ENCODE data around the gene CCDC61.

Gene CCDC61

DNA sequence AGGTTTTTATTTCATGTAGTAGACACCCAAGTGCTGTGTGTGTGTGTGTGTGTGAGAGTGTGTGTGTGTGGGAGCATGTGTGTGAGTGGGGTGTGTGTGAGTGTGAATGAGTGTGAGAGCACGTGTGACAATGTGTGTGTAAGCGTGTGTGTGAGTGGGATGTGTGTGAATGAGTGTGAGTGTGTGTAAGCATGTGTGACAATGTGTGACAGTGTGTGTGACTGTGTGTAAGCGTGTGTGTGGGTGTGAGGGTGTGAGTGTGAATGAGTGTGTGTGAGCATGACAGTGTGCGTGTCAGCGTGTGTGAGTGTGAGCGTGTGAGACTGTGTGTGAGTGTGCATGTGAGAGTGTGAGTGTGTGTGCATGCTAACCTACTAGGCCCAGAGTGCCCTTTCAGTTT is 36.9 kb upstream of the CCDC61 start:
- TF ChIP-seq FOXP2 (optimal IDR thresholded peaks at IDR 0.05; ENCODE audit: control extremely low read depth, extremely low read length, insufficient read depth) (no peak), EZH2 (IDR thresholded peaks at IDR 0.05) (no peak), POLR2AphosphoS5 (IDR thresholded peaks at IDR 0.05; ENCODE audit: borderline replicate concordance, low read depth, low read length) (no peak)
- DNase-seq (ENCODE audit: low read depth, low spot score), result no peak
- H3K9ac ChIP-seq (ENCODE audit: insufficient read length), result no peak overlapping the region
- no peaks in the 10 kb centered on the region for H3K9me3 ChIP-seq (ENCODE audit: low read depth, low read length)
- H3K4me3 ChIP-seq, result no peak overlapping the region
- H3K27ac ChIP-seq, result no peak overlapping the region
- H3K36me3 ChIP-seq (ENCODE audit: insufficient read depth, low read length), result no peaks in the 10 kb centered on the region

DNA sequence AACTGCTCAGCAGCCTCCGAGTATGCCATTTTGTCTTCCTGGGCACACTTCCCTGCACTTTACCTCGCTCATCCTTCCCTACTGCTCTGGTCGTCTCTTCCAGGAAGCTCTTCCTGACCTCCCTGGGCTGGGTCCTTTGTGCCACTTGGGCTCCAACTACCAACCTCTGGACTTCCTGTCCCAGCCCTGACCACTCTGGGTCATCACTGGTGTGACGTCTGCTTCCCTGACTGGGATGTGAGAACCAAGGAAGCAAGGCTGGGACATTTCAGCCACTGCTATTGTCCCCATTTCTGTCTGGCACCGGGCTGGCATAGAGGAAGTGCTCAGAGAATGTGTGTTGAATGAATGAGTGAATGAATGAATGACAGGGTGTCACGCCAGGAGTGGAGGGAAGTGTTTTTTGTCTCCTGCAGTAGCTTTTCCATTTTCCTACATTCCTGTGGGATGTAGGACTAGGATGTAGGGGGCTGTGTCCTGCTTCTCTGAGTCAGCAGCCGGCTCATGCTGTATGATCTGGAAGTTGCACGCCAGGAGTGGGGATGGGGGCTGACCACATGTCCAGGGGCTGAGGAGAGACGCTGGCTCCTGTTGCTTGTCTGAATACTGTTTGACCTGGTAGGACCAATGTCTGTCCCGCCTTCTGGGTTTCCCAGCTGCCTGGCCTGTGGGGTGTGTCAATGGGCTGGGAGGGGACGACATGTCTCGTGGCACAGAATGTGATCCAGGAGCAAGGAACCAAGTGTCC is 36.3 kb upstream of the CCDC61 start:
- H3K36me3 ChIP-seq (ENCODE audit: insufficient read depth, low read length), result no peaks in the 10 kb centered on the region
- H3K27ac ChIP-seq, result no peak overlapping the region

DNA sequence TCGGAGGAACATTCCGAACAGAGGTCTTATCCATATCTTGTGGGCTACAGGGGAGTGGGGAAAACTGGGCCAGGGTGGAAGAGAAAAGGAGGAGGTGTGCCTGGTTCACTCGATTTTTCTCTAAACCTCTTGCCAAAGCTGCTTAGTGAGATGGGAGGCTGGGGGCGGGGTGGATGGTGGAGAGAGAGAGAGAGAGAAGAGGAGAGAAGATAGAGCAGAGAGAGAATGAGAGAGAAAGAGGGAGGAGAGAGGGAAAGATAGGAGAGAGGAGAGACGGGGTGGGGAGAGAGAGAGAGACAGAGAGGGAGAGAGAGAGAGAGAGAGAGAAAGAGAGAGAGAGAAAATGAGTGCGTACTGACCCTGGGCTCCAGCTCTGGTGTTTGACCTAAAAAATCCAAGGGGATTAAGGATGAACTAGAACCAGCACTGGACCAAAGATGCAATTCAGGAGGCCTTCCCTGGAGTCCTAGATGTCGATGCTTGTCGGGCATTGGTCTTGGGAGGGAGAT is 35.7 kb upstream of the CCDC61 start:
- Histone ChIP-seq H3K27ac (no peak overlapping the region), H3K9me3 (ENCODE audit: low read depth, low read length) (no peaks in the 10 kb centered on the region), H3K4me3 (no peak overlapping the region), H3K9ac (ENCODE audit: insufficient read length) (no peak overlapping the region), H3K36me3 (ENCODE audit: insufficient read depth, low read length) (no peaks in the 10 kb centered on the region)
- TF ChIP-seq FOXP2 (optimal IDR thresholded peaks at IDR 0.05; ENCODE audit: control extremely low read depth, extremely low read length, insufficient read depth) (no peak), POLR2AphosphoS5 (IDR thresholded peaks at IDR 0.05; ENCODE audit: borderline replicate concordance, low read depth, low read length) (no peak), EZH2 (IDR thresholded peaks at IDR 0.05) (no peak)
- no peak for DNase-seq (ENCODE audit: low read depth, low spot score)

More for the DNA sequence above, 36.3 kb upstream of the CCDC61 start:
- H3K9ac ChIP-seq (ENCODE audit: insufficient read length), result no peak overlapping the region
- no peak for DNase-seq (ENCODE audit: low read depth, low spot score)
- H3K4me3 ChIP-seq, result no peak overlapping the region
- H3K9me3 ChIP-seq (ENCODE audit: low read depth, low read length), result no peaks in the 10 kb centered on the region
- TF ChIP-seq EZH2 (IDR thresholded peaks at IDR 0.05) (no peak), FOXP2 (optimal IDR thresholded peaks at IDR 0.05; ENCODE audit: control extremely low read depth, extremely low read length, insufficient read depth) (no peak), POLR2AphosphoS5 (IDR thresholded peaks at IDR 0.05; ENCODE audit: borderline replicate concordance, low read depth, low read length) (no peak)

DNA sequence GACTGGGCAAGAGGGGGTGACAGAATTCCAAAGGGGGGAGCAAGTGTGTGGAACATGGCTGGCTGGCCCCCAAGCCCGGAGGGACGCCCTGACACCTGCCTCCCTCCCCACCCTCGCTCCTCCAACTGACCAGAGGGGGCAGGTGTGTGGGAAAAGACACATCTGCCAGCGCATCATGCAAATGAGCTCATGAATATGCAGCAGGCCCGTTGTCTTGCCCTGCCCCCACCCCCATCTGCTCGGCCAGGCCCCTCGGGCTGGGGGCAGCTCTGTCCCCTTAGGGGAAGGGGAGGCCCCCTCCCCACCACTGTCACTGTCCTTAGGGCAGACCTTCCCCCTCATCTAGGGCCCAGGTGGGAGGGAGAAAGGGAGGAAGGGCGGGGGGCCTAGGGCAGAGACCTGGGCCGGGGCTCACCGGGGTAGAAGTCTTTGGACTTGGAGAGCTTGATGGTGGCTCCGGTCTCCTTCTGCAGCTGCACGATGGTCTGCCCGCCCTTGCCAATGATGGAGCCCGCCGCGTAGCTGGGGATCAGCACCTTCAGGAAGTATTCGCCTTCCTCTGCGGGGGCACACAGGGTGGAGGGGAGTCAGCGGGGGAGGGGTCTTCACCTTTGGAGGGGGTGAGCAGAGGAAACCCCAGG is 34.6 kb upstream of the CCDC61 start:
- DNase-seq (ENCODE audit: low read depth, low spot score), result no peak

DNA sequence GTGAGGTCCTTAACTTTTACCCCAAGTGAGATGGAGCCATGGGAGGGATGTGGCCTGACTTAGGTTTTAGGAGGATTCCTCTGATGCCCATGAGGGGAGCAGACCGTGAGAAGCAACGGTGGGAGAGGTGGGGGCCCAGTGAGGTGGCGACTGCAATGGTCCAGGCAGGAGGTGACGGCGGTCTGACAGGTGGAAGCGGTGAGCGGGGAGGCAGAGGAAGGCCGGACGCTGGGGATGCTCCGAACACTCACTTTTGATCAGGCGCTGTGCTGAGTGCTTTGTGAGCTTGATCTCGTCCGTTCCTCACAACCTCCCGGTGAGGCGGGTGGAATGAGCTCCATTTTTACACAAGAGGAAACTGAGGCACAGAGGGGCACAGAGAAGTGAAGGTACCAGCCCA is 33.2 kb upstream of the CCDC61 start:
- Histone ChIP-seq H3K4me3 (no peak overlapping the region), H3K9me3 (ENCODE audit: low read depth, low read length) (no peaks in the 10 kb centered on the region), H3K27ac (no peak overlapping the region), H3K36me3 (ENCODE audit: insufficient read depth, low read length) (no peaks in the 10 kb centered on the region), H3K9ac (ENCODE audit: insufficient read length) (no peak overlapping the region)
- TF ChIP-seq FOXP2 (optimal IDR thresholded peaks at IDR 0.05; ENCODE audit: control extremely low read depth, extremely low read length, insufficient read depth), result no peak
- TF ChIP-seq POLR2AphosphoS5 (IDR thresholded peaks at IDR 0.05; ENCODE audit: borderline replicate concordance, low read depth, low read length), result no peak
- no peak for TF ChIP-seq EZH2 (IDR thresholded peaks at IDR 0.05)
- no peak for DNase-seq (ENCODE audit: low read depth, low spot score)

More for the DNA sequence above, 34.6 kb upstream of the CCDC61 start:
- H3K4me3 ChIP-seq, result no peak overlapping the region
- no peak for TF ChIP-seq FOXP2 (optimal IDR thresholded peaks at IDR 0.05; ENCODE audit: control extremely low read depth, extremely low read length, insufficient read depth)
- no peak for TF ChIP-seq POLR2AphosphoS5 (IDR thresholded peaks at IDR 0.05; ENCODE audit: borderline replicate concordance, low read depth, low read length)
- no peak for TF ChIP-seq EZH2 (IDR thresholded peaks at IDR 0.05)
- no peak overlapping the region for H3K9ac ChIP-seq (ENCODE audit: insufficient read length)
- no peaks in the 10 kb centered on the region for H3K9me3 ChIP-seq (ENCODE audit: low read depth, low read length)
- H3K27ac ChIP-seq, result no peak overlapping the region
- no peaks in the 10 kb centered on the region for H3K36me3 ChIP-seq (ENCODE audit: insufficient read depth, low read length)

DNA sequence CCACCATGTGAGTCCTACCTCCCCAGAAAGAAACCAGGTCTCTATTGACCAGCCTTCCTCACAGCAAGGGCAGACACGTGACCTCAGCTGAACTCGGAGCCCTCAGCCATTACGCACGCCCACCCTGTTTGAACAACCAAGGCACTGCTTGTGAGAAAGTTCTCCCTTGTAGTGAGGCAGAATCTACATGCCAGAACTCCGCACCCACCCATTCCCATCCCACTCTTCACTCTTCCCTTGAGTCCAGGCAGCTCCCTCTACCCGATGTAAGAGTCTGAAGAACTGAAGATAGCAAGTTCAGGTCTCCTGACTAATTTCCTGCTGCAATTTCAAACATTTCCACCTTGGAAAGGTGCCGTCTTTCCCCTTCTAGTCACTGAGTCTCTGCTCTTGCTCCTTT is 28.0 kb upstream of the CCDC61 start:
- Histone ChIP-seq H3K9ac (ENCODE audit: insufficient read length) (no peak overlapping the region), H3K36me3 (ENCODE audit: insufficient read depth, low read length) (no peaks in the 10 kb centered on the region), H3K4me3 (no peak overlapping the region), H3K9me3 (ENCODE audit: low read depth, low read length) (no peaks in the 10 kb centered on the region), H3K27ac (no peak overlapping the region)
- DNase-seq (ENCODE audit: low read depth, low spot score), result no peak
- TF ChIP-seq FOXP2 (optimal IDR thresholded peaks at IDR 0.05; ENCODE audit: control extremely low read depth, extremely low read length, insufficient read depth), result no peak
- TF ChIP-seq POLR2AphosphoS5 (IDR thresholded peaks at IDR 0.05; ENCODE audit: borderline replicate concordance, low read depth, low read length), result no peak
- TF ChIP-seq EZH2 (IDR thresholded peaks at IDR 0.05), result no peak

DNA sequence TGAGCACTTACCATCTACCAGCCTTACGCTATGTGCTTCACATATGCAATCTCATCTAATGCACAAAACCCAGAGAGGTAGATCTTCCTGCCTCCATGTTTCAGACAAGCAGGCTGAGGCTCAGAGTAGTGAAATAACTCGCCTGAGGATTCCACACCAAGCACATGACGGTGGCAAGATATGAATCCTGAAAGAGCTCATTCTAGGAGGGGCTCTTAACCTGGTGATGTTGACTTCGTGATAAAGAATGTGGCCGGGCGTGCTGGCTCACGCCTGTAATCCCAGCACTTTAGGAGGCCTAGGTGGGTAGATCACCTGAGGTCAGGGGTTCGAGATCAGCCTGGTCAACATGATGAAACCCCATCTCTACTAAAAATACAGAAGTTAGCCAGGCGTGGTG is 26.6 kb upstream of the CCDC61 start:
- H3K4me3 ChIP-seq, result no peak overlapping the region
- DNase-seq (ENCODE audit: low read depth, low spot score), result no peak
- no peak for TF ChIP-seq EZH2 (IDR thresholded peaks at IDR 0.05)
- TF ChIP-seq POLR2AphosphoS5 (IDR thresholded peaks at IDR 0.05; ENCODE audit: borderline replicate concordance, low read depth, low read length), result no peak
- no peak for TF ChIP-seq FOXP2 (optimal IDR thresholded peaks at IDR 0.05; ENCODE audit: control extremely low read depth, extremely low read length, insufficient read depth)
- H3K9me3 ChIP-seq (ENCODE audit: low read depth, low read length), result no peaks in the 10 kb centered on the region
- no peak overlapping the region for H3K9ac ChIP-seq (ENCODE audit: insufficient read length)
- H3K36me3 ChIP-seq (ENCODE audit: insufficient read depth, low read length), result no peaks in the 10 kb centered on the region
- H3K27ac ChIP-seq, result no peak overlapping the region

DNA sequence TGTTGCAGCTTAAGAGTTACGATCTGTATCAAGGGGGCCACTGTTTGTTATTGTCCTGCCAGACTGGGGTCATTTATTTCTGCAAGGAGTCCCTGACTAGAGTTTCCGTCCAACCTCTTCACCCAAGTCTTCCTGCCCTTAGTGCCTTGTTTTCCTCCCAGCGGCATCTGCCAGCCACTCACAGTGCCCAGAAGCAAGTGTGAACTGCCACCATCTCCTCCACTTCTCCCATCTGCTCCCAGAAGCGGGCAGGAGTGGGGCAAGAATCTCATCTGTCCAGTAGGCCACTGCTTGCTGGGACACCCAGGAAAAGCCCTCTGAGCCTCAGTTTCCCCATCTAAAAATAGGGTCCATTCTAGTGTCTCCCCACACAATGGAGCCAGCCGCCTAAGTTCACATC is 25.6 kb upstream of the CCDC61 start:
- Histone ChIP-seq H3K9me3 (ENCODE audit: low read depth, low read length) (no peaks in the 10 kb centered on the region), H3K27ac (no peak overlapping the region), H3K9ac (ENCODE audit: insufficient read length) (no peak overlapping the region), H3K4me3 (no peak overlapping the region), H3K36me3 (ENCODE audit: insufficient read depth, low read length) (no peaks in the 10 kb centered on the region)
- DNase-seq (ENCODE audit: low read depth, low spot score), result no peak
- TF ChIP-seq FOXP2 (optimal IDR thresholded peaks at IDR 0.05; ENCODE audit: control extremely low read depth, extremely low read length, insufficient read depth) (no peak), POLR2AphosphoS5 (IDR thresholded peaks at IDR 0.05; ENCODE audit: borderline replicate concordance, low read depth, low read length) (no peak)
